BE2C (cell line): ENCODE measurements around the gene WDR35.

ENCODE experiments used
- DNase-seq: peaks from one replicate; pipeline ENCODE4 v3.0.0-alpha.2; 2020
- H3K27me3 ChIP-seq: fragments of 250-450 bp; sonication (Bioruptor Pico); 2 replicates; pipeline ENCODE4 v1.5.1; 2020; ENCODE audit warnings: mild to moderate bottlenecking
- H3K36me3 ChIP-seq: fragments of 250-450 bp; sonication (Bioruptor Pico); 2 replicates; pipeline ENCODE4 v1.5.1; 2020; ENCODE audit warnings: mild to moderate bottlenecking
- H3K4me1 ChIP-seq: fragments of 250-450 bp; sonication (Bioruptor Pico); 2 replicates; pipeline ENCODE4 v1.5.1; 2020
- H3K4me3 ChIP-seq: 2 replicates; pipeline ENCODE4 v1.5.1; 2011; ENCODE audit warnings: low read depth, low read length
- H3K9me3 ChIP-seq: fragments of 250-450 bp; sonication (Bioruptor Pico); 2 replicates; pipeline ENCODE4 v1.5.1; 2020
- CTCF ChIP-seq: IDR thresholded peaks from 2 replicates; pipeline ENCODE4 v1.5.1; 2012; ENCODE audit warnings: mild to moderate bottlenecking, low read depth, low read length

The WDR35 gene

GRCh38 chr2:20019747-20020146 is 29.8 kb upstream of the WDR35 start:
- Histone ChIP-seq H3K4me1 (no peaks in the 10 kb centered on the region), H3K36me3 (no peaks in the 10 kb centered on the region), H3K27me3 (no peaks in the 10 kb centered on the region), H3K4me3 (no peak overlapping the region), H3K9me3 (no peaks in the 10 kb centered on the region)
- no peak for TF ChIP-seq CTCF
- DNase-seq: no peak

- no peaks in the 10 kb centered on the region for H3K4me1 ChIP-seq
- H3K4me3 ChIP-seq: no peak overlapping the region
- no peak for TF ChIP-seq CTCF
- H3K36me3 ChIP-seq: no peaks in the 10 kb centered on the region
- DNase-seq: no peak
- H3K9me3 ChIP-seq: no peaks in the 10 kb centered on the region
- no peaks in the 10 kb centered on the region for H3K27me3 ChIP-seq
Measured at GRCh38 chr2:20018601-20019152, 28.8 kb upstream of the WDR35 start.

- Histone ChIP-seq H3K27me3 (peaks cover 16% of the 10 kb centered on the region), H3K4me1 (no peaks in the 10 kb centered on the region), H3K36me3 (no peaks in the 10 kb centered on the region), H3K9me3 (no peaks in the 10 kb centered on the region), H3K4me3 (no peak overlapping the region)
- 0 out of 2 replicates have a peak, but pooled peaks have one; percentile 12 for TF ChIP-seq CTCF
- no peak for DNase-seq
Measured at GRCh38 chr2:20016346-20016745, 26.4 kb upstream of the WDR35 start.

GRCh38 chr2:20015482-20016083 is 25.7 kb upstream of the WDR35 start:
- TF ChIP-seq CTCF: peak; percentile 68
- Histone ChIP-seq H3K27me3 (peaks cover 16% of the 10 kb centered on the region), H3K9me3 (no peaks in the 10 kb centered on the region), H3K4me3 (no peak overlapping the region), H3K36me3 (no peaks in the 10 kb centered on the region), H3K4me1 (no peaks in the 10 kb centered on the region)
- DNase-seq: no peak

- H3K4me3 ChIP-seq: peak overlapping the region; percentile 46
- no peak for TF ChIP-seq CTCF
Measured at GRCh38 chr2:20013126-20013849, 23.4 kb upstream of the WDR35 start.

More at GRCh38 chr2:20013126-20013849, 23.4 kb upstream of the WDR35 start:
- no peak for DNase-seq
- Histone ChIP-seq H3K4me1 (no peaks in the 10 kb centered on the region), H3K27me3 (peaks cover 16% of the 10 kb centered on the region), H3K9me3 (no peaks in the 10 kb centered on the region), H3K36me3 (no peaks in the 10 kb centered on the region)
